Smooth muscle cell of the brain vasculature (primary cell): ENCODE measurements around the gene NLRC5.

ENCODE experiments used
- DNase-seq: peaks from one replicate; pipeline ENCODE4 v3.0.0-alpha.2; 2012; ENCODE audit warnings: low read depth, low spot score

Gene NLRC5

GRCh38 chr16:57126411-57126810, 137.1 kb downstream of the NLRC5 start:
- no peak for DNase-seq

GRCh38 chr16:57127037-57127763, 137.8 kb downstream of the NLRC5 start:
- DNase-seq: no peak

GRCh38 chr16:57127836-57128235, 138.5 kb downstream of the NLRC5 start:
- DNase-seq: no peak

GRCh38 chr16:57128771-57129389, 139.5 kb downstream of the NLRC5 start:
- no peak for DNase-seq

- DNase-seq: no peak
These were observed 141.6 kb downstream of the NLRC5 start for GRCh38 chr16:57130950-57131321.

- DNase-seq: no peak
These were observed 142.1 kb downstream of the NLRC5 start for GRCh38 chr16:57131351-57131970.

GRCh38 chr16:57132470-57132869, 143.1 kb downstream of the NLRC5 start:
- DNase-seq: no peak

GRCh38 chr16:57133031-57133430, 143.7 kb downstream of the NLRC5 start:
- DNase-seq: no peak
